Stimulated activated CD8-positive, alpha-beta memory T cell treated with anti-CD3 and anti-CD28 coated beads, Interleukin-15, amount 100 ng/mL, for 1 hour (primary cell): Measurements from ENCODE around the gene SIT1.
A peak's percentile ranks its signal among the peaks of the same experiment; 100 is the strongest.

Source experiments
- DNase-seq: peaks from one replicate; pipeline ENCODE4 v3.0.0-alpha.2; 2020; ENCODE audit warnings: low read depth

Gene SIT1

GRCh38 chr9:35650341-35651158 lies at the start of gene SIT1:
SIT1 (minus strand) TSS chr9:35650931; CDS start chr9:35650853, 78 bp downstream.
- no peak for DNase-seq

- no peak for DNase-seq
Observed at GRCh38 chr9:35700031-35700430, 49.3 kb upstream of the SIT1 start.

GRCh38 chr9:35698231-35698630 lies 47.5 kb upstream of the SIT1 start:
- DNase-seq, result no peak

- no peak for DNase-seq
Observed at GRCh38 chr9:35697486-35697885, 46.8 kb upstream of the SIT1 start.

- peak; percentile 37 for DNase-seq
Observed at GRCh38 chr9:35696520-35697215, 45.9 kb upstream of the SIT1 start.

- no peak for DNase-seq
Observed at GRCh38 chr9:35695943-35696401, 45.2 kb upstream of the SIT1 start.

GRCh38 chr9:35691757-35692301 lies 41.1 kb upstream of the SIT1 start:
- no peak for DNase-seq

GRCh38 chr9:35691334-35691650 lies 40.6 kb upstream of the SIT1 start:
- DNase-seq, result no peak

GRCh38 chr9:35690614-35691333 lies 40.0 kb upstream of the SIT1 start:
- DNase-seq, result no peak

GRCh38 chr9:35690294-35690613 lies 39.5 kb upstream of the SIT1 start:
- no peak for DNase-seq

GRCh38 chr9:35689542-35690293 lies 39.0 kb upstream of the SIT1 start, which contains the start of gene TPM2:
TPM2 (minus strand) TSS chr9:35689925; CDS start chr9:35689817, 108 bp downstream.
- DNase-seq, result no peak

GRCh38 chr9:35688558-35689541 lies 38.1 kb upstream of the SIT1 start:
- no peak for DNase-seq

GRCh38 chr9:35687972-35688557 lies 37.3 kb upstream of the SIT1 start:
- no peak for DNase-seq

GRCh38 chr9:35687306-35687705 lies 36.6 kb upstream of the SIT1 start:
- DNase-seq, result no peak

- no peak for DNase-seq
Observed at GRCh38 chr9:35686222-35687203, 35.8 kb upstream of the SIT1 start.

GRCh38 chr9:35685506-35685905 lies 34.8 kb upstream of the SIT1 start:
- no peak for DNase-seq

- no peak for DNase-seq
Observed at GRCh38 chr9:35684921-35685320, 34.2 kb upstream of the SIT1 start.

- no peak for DNase-seq
Observed at GRCh38 chr9:35683323-35683722, 32.6 kb upstream of the SIT1 start.
